Stimulated activated CD8-positive, alpha-beta memory T cell treated with anti-CD3 and anti-CD28 coated beads, Interleukin-4, amount 100 ng/mL, for 48 hours (primary cell): Measurements from ENCODE around the gene IPO5.
"Not testable (repeated sequence)": the region's sequence is repeated elsewhere in the genome, so short reads cannot be mapped to it uniquely, and the experiment has no call there.

Source experiments
- DNase-seq: peaks from one replicate; pipeline ENCODE4 v3.0.0-alpha.2; 2020

Gene IPO5

DNA sequence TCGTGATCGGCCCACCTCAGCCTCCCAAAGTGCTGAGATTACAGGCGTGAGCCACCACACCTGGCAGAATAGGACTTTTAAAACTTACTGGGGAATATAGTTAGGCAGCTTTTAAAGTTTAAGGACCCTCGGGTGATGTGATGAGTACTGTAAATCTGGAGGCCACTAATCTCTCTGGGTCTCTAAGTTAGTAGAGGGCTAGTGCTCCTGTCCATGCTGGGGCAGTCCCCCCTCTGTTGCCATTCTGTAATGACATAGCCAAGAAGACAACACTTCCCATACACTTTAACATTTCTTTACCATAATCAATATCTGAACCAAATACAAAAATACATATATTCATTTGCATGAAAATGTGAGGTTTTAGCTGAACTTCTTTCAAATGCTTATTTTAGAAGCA lies 65.7 kb downstream of the IPO5 start:
- no peak for DNase-seq

DNA sequence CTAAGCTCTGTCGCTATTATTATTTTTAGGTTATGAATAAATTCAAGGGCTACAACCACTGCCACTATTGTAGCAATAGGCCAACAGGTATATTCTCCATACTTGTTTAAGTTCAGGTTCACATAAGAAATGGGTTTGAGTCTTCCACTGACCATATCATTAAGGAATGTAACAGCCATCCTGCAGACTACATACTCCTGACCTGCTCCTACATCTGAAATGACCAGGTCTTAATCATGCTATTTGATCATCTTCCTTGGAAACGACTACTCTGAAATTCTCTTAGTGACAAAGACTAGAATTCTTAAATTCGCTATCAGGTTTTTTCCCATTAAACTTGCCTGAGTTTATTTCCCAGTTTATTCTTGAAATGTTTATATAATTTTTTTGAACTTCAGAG lies 66.8 kb downstream of the IPO5 start:
- no peak for DNase-seq

DNA sequence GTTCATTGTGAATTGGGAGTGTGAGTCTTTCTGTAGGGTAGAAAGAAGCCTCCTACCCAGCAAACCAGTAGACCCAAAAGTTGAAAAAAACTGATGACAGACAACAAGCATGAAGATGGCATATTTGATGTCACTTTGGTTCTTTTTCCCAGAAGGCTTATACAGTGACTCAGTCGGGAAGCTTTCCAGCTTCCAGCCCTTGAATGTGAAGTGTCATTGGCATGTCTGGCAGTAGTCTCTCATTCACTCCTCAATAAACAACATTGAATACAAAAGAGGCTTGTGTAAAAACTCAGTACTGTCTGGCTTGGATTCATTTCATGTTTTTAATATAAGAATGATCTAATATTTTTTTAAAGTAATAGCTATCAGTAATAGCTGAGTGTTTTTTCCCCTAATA lies 68.7 kb downstream of the IPO5 start:
- DNase-seq = no peak

DNA sequence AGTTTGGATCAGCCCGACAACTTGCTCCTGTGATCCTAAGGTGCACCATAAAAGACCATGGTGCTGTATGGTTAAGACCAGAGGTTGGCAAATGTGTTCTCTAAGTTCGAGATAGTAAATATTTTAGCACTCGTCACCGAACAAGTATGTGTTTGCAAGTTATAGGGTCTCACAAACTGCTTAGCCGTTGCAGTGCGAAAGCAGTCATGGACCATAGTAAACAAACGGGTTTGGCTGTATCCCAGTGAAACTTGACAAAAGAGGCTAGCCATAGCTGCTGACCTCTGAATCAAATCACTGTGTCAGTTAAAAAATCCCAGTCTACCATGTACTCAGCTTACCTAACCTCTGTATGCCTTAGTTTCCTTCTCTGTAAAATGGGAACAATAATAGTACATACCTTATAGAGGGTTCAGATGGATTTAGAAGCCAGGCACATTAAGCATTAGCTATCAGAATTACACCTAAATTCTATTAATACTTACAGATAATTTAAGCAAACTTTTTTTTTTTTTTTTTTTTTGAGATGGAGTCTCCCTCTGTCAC lies 72.1 kb downstream of the IPO5 start:
- DNase-seq = no peak

DNA sequence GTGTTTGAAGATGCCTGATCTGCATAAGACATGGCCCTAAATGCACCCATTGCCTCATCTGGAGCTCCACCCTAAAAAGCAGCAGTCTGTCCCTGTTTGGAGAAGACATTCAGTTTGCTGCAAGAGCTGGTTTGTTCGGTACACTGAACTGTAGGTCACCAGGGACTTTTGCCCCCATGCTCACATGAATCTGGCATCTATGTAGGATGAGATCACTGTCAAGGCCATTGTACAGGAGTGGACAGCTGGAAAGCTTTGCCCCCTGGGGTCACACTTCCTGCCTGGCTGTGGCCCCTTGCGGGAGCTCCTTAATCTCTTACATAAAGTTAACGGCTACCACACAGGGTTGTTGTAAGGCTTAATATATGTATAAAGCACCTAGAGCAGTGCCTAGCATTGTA lies 73.0 kb downstream of the IPO5 start:
- no peak for DNase-seq

DNA sequence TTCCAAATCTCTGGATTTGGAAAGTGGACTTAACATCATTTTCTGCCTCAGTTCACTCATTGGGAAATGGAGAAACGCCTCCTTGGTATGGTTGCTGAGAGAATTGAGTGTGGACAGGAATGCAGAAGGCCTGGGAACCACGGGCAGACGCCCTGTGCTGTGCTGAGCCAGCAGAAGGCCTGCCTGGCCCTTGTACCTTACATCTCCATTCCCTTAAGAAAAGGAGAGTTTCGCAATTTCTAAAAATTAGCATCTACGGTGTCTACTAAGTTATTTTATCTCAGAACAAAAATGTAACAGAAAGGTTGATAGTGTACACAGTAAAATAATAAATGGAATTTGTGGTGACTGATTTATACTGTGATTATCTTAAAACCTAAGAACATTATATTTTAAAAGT lies 78.7 kb downstream of the IPO5 start:
- DNase-seq = no peak

DNA sequence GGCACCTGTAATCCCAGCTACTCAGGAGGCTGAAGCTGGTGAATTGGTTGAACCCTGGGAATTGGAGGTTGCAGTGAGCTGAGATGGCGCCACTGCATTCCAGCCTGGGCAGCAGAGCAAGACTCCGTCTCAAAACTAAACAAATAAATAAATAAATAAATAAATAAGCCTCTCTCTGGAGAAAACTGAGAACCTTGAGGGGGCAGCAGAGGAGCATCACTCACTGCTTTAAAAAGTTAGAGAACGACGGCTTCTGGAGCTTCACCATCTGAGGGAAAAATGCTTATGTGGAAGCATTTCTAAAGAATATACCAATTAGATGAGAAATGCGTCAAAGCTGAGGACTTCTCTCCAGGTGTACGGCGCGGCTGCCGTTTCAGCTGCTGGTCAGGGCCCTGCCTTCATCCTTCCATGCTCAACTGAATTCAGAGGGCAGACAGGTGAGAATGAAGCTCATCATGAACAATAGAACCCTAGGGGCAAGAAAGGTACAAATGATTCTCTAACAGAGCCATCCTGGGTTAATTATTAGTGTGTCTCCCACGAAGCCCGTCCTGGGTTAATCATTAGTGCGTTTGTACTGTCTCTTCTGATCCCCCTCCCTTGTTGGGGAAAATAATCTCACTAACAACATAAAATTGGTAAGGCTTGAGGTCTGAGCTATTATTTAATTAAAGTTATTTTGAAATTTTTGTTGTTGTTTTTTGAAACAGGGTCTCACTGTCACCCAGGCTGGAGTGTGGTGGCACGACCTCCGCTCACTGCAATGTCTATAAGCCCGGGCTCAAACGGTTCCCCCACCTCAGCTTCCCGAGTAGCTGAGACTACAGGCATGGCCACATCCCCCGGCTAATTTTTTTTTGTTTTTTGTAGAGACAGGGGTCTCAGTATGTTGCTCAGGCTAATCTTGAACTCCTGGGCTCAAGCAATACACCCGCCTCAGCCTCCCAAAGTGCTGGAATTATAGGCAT lies 80.1 kb downstream of the IPO5 start:
- no peak for DNase-seq

DNA sequence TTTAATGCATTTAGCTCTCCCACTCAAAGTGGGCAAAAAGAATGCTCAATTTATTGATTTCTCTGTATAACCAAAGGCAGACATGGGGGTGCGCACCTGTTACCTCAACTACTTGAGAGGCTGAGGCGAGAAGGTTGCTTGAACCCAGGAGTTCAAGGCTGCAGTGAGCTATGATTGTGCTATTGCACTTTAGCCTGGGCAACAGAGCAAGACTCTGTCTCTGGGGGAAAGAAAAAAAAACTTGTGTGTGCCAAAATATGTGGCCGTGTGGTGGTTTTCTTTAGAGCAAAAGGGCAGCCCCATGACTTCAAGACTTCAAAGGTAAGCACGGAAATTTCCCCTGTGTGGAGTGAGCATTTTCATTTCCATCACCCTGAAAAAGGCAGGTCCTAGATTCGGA lies 81.9 kb downstream of the IPO5 start:
- no peak for DNase-seq

DNA sequence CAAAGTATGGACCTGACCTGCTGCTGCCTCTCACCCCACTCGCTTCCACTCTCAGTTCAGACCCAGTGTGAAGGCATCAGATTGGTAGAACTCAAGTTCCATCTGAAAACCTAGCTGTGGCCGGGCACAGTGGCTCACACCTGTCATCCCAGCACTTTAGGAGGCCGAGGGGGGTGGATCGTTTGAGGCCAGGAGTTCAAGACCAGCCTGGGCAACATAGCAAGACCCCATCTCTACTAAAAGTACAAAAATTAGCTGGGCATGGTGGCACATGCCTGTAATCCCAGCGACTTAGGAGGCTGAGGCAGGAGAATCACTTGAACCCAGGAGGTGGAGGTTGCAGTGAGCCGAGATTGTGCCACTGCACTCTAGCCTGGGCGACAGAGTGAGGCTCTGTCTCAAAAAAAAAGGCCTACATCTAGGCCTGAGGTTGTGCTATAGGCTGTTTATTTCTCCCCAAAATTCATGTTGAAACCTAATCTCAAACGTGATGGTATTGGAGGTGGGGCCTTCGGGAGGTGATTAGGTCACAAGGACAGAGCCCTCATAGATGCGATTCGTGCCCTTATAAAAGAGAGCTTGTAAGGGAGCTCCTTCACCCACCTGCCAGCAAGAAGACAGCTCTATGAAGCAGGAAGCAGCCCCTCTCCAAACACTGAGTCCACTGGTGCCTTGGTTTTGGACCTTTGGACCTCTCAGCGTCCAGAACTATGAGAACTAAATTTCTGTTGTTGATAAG lies 83.3 kb downstream of the IPO5 start:
- DNase-seq = not testable (repeated sequence)

DNA sequence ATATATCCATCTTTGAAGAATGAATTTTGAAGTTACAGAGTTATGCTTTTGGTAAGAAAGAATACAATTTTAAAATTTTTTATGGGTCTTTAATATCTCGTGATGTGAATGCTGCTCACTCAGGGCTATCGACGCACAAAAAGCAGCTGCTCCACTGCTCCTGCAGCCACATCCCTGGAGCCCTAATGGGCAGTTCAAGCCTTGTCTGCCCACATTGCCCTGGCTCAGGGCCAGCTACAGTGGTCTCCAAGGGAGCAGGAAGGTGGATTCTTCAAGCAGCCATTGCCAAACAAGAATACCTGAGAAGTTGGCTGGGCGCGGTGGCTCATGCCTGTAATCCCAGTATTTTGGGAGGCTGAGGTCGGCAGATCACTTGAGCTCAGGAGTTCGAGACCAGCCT lies 85.8 kb downstream of the IPO5 start:
- DNase-seq = no peak

DNA sequence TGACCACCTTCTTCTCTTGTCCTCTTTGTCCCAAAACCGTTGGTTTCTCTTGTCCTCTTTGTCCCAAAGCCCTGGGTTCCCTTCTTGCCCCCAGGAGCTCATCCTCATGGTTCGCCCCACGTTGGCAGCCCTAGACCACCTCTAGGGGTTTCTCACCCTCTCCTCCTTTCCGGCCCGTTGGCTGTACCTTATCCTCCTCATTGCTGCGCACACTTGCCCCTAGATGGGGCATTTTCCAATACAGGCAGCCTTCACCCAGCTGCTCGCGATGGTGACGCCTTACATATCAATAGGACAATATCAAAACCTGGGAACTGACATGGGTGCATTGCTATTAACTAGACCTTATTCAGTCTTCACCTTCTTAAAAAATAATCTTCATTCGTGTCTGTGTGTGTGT lies 86.5 kb downstream of the IPO5 start:
- no peak for DNase-seq

DNA sequence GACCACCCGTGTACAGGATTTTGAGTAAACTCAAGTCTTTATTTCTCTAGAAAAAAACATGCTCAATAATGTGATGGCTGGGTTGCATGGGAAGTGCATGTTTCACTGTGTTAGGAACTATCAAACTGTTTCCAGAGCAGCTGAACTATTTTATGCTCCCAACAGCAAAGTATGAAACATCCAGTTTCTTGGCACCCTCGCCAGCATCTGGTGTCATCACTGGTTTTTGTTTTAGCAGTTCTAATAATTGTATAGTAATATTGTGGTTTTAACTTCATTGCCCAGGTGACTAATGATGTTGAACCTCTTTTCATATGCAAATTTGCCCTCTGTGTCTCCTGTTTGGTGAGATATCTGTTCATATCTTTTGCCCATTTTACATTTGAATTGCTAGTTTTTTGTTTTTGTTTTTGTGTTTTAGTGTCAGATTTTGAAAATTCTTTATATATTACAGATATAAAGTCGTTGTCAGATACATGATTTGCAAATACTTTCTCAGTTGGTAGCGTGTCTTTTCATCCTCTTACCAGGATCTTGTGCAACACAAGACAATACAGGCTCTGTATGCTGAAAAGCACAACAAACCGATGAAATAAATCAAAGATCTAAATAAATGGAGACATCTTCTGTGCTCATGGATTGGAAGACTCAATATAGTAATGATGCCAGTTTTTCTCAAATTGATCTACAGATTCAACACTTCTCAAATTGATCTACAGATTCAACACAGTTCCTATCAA lies 87.8 kb downstream of the IPO5 start:
- no peak for DNase-seq

DNA sequence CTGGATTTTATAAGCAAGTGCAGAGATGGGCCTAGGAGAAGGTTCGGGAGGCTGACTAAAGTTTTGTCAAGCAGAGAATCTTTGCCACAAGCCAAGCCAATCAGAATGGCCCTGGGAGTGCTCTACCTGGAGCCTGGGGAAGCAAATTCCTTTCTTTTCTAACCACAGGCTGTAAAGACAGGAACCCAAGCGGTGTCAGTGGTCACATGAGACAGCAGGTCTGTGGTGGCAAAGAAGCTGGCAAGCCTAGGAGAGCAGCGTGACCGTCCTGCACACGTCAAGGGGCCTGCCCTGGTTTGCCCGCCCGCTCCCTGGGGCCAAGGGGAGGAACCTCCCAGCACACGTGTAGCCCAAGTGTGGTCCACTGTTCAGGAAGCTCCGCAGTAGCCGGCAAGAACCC lies 90.8 kb downstream of the IPO5 start:
- DNase-seq = no peak

DNA sequence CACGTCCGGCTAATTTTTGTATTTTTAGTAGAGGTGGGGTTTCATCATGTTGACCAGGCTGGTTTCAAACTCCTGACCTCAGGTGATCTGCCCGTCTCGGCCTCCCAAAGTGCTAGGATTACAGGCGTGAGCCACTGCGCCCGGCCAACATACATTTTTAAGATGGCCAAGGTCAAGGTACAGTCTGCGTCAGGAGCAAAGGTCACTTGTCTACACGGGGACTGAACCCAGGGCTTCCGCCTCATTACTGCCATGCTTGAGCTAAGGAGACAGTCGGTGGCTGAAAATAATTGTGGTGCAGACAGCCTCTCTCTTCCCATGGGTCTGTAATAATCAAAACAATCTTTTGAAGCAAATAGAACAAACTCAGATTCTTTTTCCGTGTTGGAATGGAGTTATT lies 94.3 kb downstream of the IPO5 start:
- DNase-seq = not testable (repeated sequence)

DNA sequence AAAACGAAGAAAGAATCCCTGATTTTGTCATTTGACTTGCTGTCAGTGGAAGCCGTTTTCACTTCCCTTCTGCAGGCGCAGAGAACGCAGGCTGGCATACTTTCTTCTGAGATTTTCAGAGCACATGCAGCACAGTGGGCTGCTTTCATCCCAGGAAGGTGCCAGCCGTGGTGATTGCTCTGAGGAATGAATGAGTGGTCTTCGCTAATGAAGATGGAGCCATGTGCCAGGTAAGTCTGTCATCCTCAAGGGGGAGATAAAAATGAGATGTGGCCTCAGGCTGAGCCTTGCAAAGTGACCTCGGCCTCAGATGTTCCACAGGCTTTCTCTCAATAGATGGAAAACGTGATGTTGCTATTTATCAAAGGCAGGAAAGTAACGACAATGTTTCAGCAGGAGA lies 94.8 kb downstream of the IPO5 start:
- DNase-seq = no peak

DNA sequence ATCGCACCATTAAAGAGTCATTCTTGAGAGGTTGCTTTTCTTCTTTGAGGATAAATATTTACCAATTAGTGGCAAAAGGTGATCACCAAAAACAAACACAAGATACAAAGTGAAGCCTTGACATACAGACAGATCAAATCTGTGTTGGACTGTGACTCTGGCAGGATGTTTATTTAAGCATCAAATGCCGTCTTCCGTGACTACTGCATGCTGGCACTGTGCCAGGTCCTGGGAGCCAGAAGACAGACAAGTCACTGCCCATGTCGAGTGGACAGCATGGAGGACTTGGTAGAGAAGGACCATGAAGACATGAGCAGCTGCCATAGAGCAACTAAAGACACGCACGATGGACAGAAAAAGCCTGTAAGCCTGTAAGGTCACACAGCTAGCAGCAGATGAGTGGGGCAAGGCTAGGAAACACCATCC lies 96.6 kb downstream of the IPO5 start:
- DNase-seq = no peak

DNA sequence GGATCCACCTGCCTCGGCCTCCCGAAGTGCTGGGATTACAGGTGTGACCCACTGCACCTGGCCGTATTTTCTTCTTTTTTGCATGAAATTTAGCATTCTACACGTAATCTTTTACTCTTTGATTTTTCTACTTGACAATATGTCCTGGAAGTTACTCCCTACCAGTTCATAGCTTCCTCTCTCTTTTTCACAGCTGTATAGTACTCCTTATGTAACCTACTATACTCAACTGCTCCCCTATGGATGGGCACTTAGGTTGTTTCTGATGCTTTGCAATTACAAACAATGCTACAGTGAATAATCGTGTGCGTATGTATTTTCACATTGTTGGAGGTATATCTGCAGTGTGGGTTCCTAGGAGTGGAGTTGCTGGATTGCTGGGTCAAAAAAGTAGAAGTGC lies 98.9 kb downstream of the IPO5 start:
- DNase-seq = no peak

DNA sequence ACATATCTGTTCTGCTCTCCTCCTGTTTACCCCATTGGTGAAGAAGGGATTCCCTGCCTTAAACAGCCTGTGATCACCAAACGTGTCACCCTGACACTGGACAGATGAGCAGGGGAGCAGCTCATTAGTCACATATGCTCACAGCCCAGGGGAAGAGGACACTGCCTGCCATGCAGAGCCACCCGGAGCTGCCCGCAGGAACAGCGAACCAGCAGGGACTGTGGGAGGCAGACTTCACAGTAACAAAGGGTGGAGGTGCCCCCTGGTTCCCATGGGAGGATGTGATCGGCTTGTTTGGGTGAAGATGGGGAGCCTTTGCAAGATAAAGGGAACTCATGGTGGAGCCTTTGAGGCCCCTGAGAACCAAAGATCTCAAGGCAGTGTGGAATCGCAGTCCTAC lies 100.8 kb downstream of the IPO5 start:
- no peak for DNase-seq

DNA sequence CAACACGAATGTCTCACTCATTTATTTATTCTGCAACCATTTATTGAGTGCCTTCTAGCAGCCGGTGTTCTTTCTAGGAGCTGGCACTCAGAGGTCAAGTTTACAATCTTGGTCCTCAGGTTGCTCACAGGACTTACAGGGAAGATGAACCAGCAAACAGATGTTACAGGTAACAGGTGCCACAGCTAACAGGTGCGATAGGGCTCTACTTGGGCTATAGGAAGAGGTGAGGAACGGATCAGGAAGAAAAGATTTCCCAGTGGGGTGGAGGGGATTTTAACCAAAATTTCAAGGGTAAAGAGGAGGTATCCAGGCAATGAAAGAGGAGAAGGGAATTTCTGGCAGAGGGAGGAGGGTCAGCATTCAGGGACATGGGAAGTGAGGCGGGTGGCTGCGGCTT lies 102.1 kb downstream of the IPO5 start:
- no peak for DNase-seq

DNA sequence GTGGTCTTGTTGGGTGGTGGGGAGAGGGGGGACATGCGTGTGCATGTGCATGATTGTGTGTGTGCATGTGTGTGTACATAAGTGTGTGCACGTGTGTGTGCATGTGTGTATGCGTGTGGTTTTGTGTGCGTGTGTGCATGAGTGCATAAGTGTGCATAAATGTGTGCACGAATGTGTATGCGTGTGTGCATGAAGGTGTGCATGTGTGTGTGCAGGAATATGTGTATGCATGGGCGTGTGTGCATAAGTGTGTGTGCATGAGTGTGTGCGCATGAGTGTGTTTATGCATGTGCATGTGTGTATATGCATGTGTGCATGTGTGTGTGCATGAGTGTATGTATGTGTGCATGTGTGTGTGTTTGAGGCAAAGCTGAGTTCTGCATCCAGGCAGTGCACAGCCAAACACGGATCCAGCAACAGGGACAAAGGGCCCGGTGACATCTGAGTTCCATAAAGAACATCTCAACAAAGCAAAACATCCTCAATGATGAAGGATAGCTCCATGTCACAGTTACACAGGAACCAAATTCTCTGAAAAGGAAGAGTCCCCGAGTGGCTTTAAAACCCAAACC lies 103.5 kb downstream of the IPO5 start:
- no peak for DNase-seq

DNA sequence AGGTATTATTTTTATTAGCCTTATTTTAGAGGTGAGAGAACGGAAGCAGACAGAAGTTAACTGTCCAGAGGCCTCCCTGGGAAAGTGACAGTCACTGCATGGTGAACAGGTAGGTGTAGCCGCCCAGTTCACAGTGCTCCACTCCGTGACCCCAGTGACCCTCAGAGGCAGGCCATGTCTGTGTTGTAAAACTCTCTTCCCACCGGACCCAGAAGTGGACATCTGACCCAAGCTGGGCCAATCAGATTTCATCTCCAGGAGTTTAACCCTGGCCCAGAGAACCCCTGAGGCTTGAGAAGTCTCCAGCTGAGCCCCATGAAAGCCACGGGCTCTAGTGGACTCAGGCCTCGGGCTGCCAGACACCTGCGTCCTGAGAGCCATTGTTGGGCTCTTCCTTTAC lies 105.8 kb downstream of the IPO5 start:
- DNase-seq = no peak

DNA sequence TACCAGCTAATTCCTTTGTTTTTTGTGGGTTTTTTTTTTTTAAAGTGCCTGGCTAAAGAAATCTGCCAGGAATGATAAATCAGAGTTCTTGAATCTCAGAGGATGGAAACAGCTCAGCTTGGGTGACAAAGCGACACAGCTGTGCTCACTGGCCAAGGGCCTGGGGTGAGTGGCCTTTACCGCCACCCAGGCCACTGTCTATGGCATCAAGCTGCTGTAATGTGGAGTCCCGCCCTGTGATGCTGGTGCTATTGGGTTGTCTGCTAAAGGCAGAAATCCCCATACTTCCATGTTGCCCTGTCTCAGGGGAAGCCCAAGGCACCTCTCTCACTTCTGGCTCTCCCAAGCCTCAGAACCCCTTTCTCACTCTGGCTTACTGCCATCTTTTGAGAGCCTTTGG lies 106.8 kb downstream of the IPO5 start:
- no peak for DNase-seq

DNA sequence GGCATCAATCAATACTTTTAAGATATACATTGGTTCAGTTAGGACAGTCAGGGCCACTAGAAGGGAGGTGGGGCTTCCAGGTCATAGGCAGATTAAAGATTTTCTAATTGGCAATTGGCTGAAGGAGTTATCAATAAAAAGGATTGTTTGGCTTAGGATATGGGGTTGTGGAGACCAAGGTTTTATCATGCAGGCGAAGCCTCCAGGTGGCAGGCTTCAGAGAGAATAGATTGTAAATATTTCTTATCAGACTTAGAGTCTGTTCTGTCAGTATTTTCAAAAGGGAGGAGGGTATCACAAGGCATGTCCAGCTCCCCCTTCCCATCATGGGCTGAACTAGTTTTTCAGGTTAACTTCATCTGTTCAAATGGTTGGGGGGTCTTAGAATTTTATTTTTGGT lies 112.0 kb downstream of the IPO5 start:
- DNase-seq = no peak
